Liver (tissue), 9 donors: ENCODE results near the gene UAP1. TPM values are rescaled to one million over a fixed set of nuclear protein-coding genes. Genes with fewer than 3 reads are reported as not detected.

ENCODE experiments used
- DNase-seq: peaks from one replicate; pipeline ENCODE4 v3.0.0-alpha.2; 2017; ENCODE audit warnings: low spot score
- H3K27ac ChIP-seq, 2 donors: one replicate each; pipeline ENCODE4 v1.7.0; 2013; ENCODE audit warnings: inconsistent platforms in 2 of 2, low read length in 2 of 2, control low read depth in 1 of 2, low read depth in 1 of 2, mild to moderate bottlenecking in 1 of 2
- H3K27me3 ChIP-seq, 4 donors: one replicate each; pipeline versions ENCODE4 v1.6.1 to v1.7.0; 2013; ENCODE audit warnings: low read length in 3 of 4, inconsistent platforms in 1 of 4, mild to moderate bottlenecking in 1 of 4, moderate library complexity in 1 of 4; ENCODE audit not compliant: control insufficient read depth in 4 of 4, insufficient read depth in 4 of 4
- H3K36me3 ChIP-seq, 4 donors: one replicate each; pipeline versions ENCODE4 v1.6.1 to v1.7.0; 2013; ENCODE audit warnings: low read length in 3 of 4, mild to moderate bottlenecking in 3 of 4, low read depth in 1 of 4, moderate library complexity in 1 of 4; ENCODE audit not compliant: control insufficient read depth in 4 of 4, insufficient read depth in 3 of 4
- H3K4me1 ChIP-seq, 4 donors: one replicate each; pipeline versions ENCODE4 v1.6.1 to v1.7.0; 2013; ENCODE audit warnings: low read length in 3 of 4, mild to moderate bottlenecking in 3 of 4, moderate library complexity in 1 of 4; ENCODE audit not compliant: control insufficient read depth in 4 of 4, insufficient read depth in 4 of 4
- H3K4me3 ChIP-seq, 3 donors: one replicate each; pipeline versions ENCODE4 v1.6.1 to v1.7.0; 2013; ENCODE audit warnings: low read length in 3 of 3, control low read depth in 1 of 3, low read depth in 1 of 3, mild to moderate bottlenecking in 1 of 3
- H3K9ac ChIP-seq, 2 donors: one replicate each; pipeline ENCODE4 v1.7.0; 2013; ENCODE audit warnings: low read length in 2 of 2, mild to moderate bottlenecking in 2 of 2, moderate library complexity in 2 of 2, control low read depth in 1 of 2, low read depth in 1 of 2
- H3K9me3 ChIP-seq, 4 donors: one replicate each; pipeline versions ENCODE4 v1.6.1 to v1.7.0; 2013; ENCODE audit warnings: low read length in 3 of 4; ENCODE audit not compliant: control insufficient read depth in 4 of 4
- ATF3 ChIP-seq: IDR thresholded peaks from 2 replicates; pipeline ENCODE4 v1.6.1; 2016; ENCODE audit warnings: antibody characterized with exemption
- CTCF ChIP-seq: fragments of 150-350 bp; IDR thresholded peaks from 2 replicates; pipeline ENCODE4 v1.5.1; 2017; ENCODE audit warnings: improper control_type of control experiment, low read depth, low read length; ENCODE audit not compliant: missing input control
- EGR1 ChIP-seq, 2 donors: IDR thresholded peaks; 2 replicates each; pipeline ENCODE4 v1.6.1; 2016 to 2018; ENCODE audit warnings: antibody characterized with exemption in 2 of 2, low read depth in 2 of 2
- FOXA1 ChIP-seq: IDR thresholded peaks from 2 replicates; pipeline ENCODE4 v1.6.1; 2016; ENCODE audit warnings: antibody characterized with exemption
- FOXA2 ChIP-seq: IDR thresholded peaks from 2 replicates; pipeline ENCODE4 v1.6.1; 2016; ENCODE audit warnings: antibody characterized with exemption
- GABPA ChIP-seq, 2 donors: IDR thresholded peaks in 1 of 2; conservative IDR thresholded peaks in 1 of 2; 2 replicates each; pipeline ENCODE4 v1.6.1; 2016; ENCODE audit warnings: antibody characterized with exemption in 2 of 2, mild to moderate bottlenecking in 1 of 2, moderate library complexity in 1 of 2
- HNF4A ChIP-seq, 2 donors: conservative IDR thresholded peaks; 2 replicates each; pipeline ENCODE4 v1.6.1; 2016; ENCODE audit warnings: antibody characterized with exemption in 2 of 2, mild to moderate bottlenecking in 2 of 2
- HNF4G ChIP-seq: IDR thresholded peaks from 2 replicates; pipeline ENCODE4 v1.6.1; 2016; ENCODE audit warnings: antibody characterized with exemption
- JUND ChIP-seq, 2 donors: IDR thresholded peaks; 2 replicates each; pipeline ENCODE4 v1.6.1; 2016; ENCODE audit warnings: antibody characterized with exemption in 2 of 2
- MAX ChIP-seq: IDR thresholded peaks from 2 replicates; pipeline ENCODE4 v1.6.1; 2016; ENCODE audit warnings: antibody characterized with exemption
- NR2F2 ChIP-seq: IDR thresholded peaks from 2 replicates; pipeline ENCODE4 v1.6.1; 2016; ENCODE audit warnings: antibody characterized with exemption
- RAD21 ChIP-seq, 2 donors: IDR thresholded peaks; 2 replicates each; pipeline ENCODE4 v1.6.1; 2016; ENCODE audit warnings: antibody characterized with exemption in 2 of 2, mild to moderate bottlenecking in 2 of 2
- REST ChIP-seq: IDR thresholded peaks from 2 replicates; pipeline ENCODE4 v1.6.1; 2016; ENCODE audit warnings: antibody characterized with exemption, mild to moderate bottlenecking
- RXRA ChIP-seq, 2 donors: IDR thresholded peaks; 2 replicates each; pipeline ENCODE4 v1.6.1; 2017 to 2018; ENCODE audit warnings: antibody characterized with exemption in 2 of 2, mild to moderate bottlenecking in 1 of 2
- SP1 ChIP-seq: IDR thresholded peaks from 2 replicates; pipeline ENCODE4 v1.6.1; 2018; ENCODE audit warnings: antibody characterized with exemption, mild to moderate bottlenecking
- TAF1 ChIP-seq: conservative IDR thresholded peaks from 2 replicates; pipeline ENCODE4 v1.6.1; 2016; ENCODE audit warnings: antibody characterized with exemption, mild to moderate bottlenecking
- YY1 ChIP-seq: IDR thresholded peaks from 2 replicates; pipeline ENCODE4 v1.6.1; 2016; ENCODE audit warnings: antibody characterized with exemption, mild to moderate bottlenecking
- ZBTB33 ChIP-seq: IDR thresholded peaks from 2 replicates; pipeline ENCODE4 v1.6.1; 2016; ENCODE audit warnings: antibody characterized with exemption
- WGBS: extraction: QIAGEN DNeasy Blood & Tissue Kit; methylation state at CpG from one replicate; pipeline ENCODE4 v1.1.7; 2013; 5-methylcytosine and 5-hydroxymethylcytosine counted together
- polyA plus RNA-seq, 2 donors: library from polyadenylated mRNA; stranded (reverse) in 1 of 2; unstranded in 1 of 2; fragments of 200-250 nt in 1 of 2; fragments of >200 nt in 1 of 2; fragmentation: Nextera tagmentation in 1 of 2; extraction: Ambion mirVana in 1 of 2; gene quantifications; one replicate each; pipeline versions ENCODE4 v1.2.1 to v1.2.3, GENCODE V29; 2013 to 2015
- total RNA-seq, 2 donors: library from RNA; depleted of rRNA; stranded (reverse); fragments of >200 nt; gene quantifications; one replicate each; pipeline ENCODE4 v1.2.3, GENCODE V29; 2014
- donor health status: healthy.
- donor health status: healthy.
- donor health status: healthy.
- donor health status: healthy.
- donor health status: healthy.

Gene UAP1
- total and polyA plus RNA-seq, 4 donors: 28.9 to 120 (median 51.7) TPM

- DNase-seq: no peak
- WGBS: 66% methylated on average over 4 of the region's 4 CpGs
- Histone ChIP-seq H3K9ac (no peak within 1 kb of the TSS), H3K4me1 (no peaks in the 10 kb centered on the region), H3K27ac (peak within 1 kb of the TSS; percentile 53 to 73), H3K36me3 (no peaks in the 10 kb centered on the region), H3K4me3 (peak within 1 kb of the TSS in 1 of 3 donors; percentile 24), H3K9me3 (no peaks in the 10 kb centered on the region), H3K27me3 (no peaks in the 10 kb centered on the region)
- no peak for TF ChIP-seq ZBTB33
- TF ChIP-seq FOXA1: no peak
- TF ChIP-seq ATF3: peak; percentile 39
- no peak for TF ChIP-seq MAX
- no peak for TF ChIP-seq GABPA (IDR thresholded peaks at IDR 0.05 in 1 of 2, conservative IDR thresholded peaks at IDR 0.05 in 1 of 2)
- no peak for TF ChIP-seq JUND (IDR thresholded peaks at IDR 0.05)
- peak in 1 of 2 donors; percentile 19 for TF ChIP-seq RAD21 (IDR thresholded peaks at IDR 0.05)
Measured at GRCh38 chr1:162632217-162632666, 70.7 kb downstream of the UAP1 start, which contains the start of gene DDR2. Gene DDR2, plus strand, starts transcription at chr1:162632464. Its CDS starts 86,600 bp downstream, at chr1:162719064.

- Histone ChIP-seq H3K4me3 (peak overlapping the region in 1 of 3 donors; percentile 24), H3K27me3 (no peaks in the 10 kb centered on the region), H3K4me1 (no peaks in the 10 kb centered on the region), H3K9ac (no peak overlapping the region), H3K36me3 (no peaks in the 10 kb centered on the region), H3K27ac (peak overlapping the region; percentile 36 to 73), H3K9me3 (no peaks in the 10 kb centered on the region)
- no peak for DNase-seq
- no peak for TF ChIP-seq CTCF
- no peak for TF ChIP-seq RXRA (IDR thresholded peaks at IDR 0.05)
- TF ChIP-seq SP1: no peak
- TF ChIP-seq ZBTB33: no peak
- no peak for TF ChIP-seq EGR1 (IDR thresholded peaks at IDR 0.05; ENCODE audit: low read depth in 2 of 2)
- no peak for TF ChIP-seq YY1
- no peak for TF ChIP-seq HNF4A (conservative IDR thresholded peaks at IDR 0.05)
- TF ChIP-seq NR2F2: no peak
- no peak for TF ChIP-seq ATF3
- no peak for TF ChIP-seq HNF4G
- TF ChIP-seq MAX: no peak
- TF ChIP-seq FOXA1: no peak
- no peak for TF ChIP-seq RAD21 (IDR thresholded peaks at IDR 0.05)
- no peak for TF ChIP-seq TAF1
- no peak for TF ChIP-seq FOXA2
- no peak for TF ChIP-seq REST
- no peak for TF ChIP-seq JUND (IDR thresholded peaks at IDR 0.05)
- no peak for TF ChIP-seq GABPA (IDR thresholded peaks at IDR 0.05 in 1 of 2, conservative IDR thresholded peaks at IDR 0.05 in 1 of 2)
- 69% methylated on average over 4 of the region's 4 CpGs for WGBS
Measured at GRCh38 chr1:162632698-162633080, 71.2 kb downstream of the UAP1 start.
